ENCODE results near the gene POLD3. TPM values are rescaled to one million over a fixed set of nuclear protein-coding genes. Genes with fewer than 3 reads are reported as not detected.

POLD3 gene
- total and polyA plus RNA-seq, 2 of the 8 experiments (the other 6 are each of a cell fraction or from before 2014, with no cell fraction given): 18.1 to 29.3 TPM

GRCh38 chr11:74636630-74637184 is 44.3 kb downstream of the POLD3 start:
- Histone ChIP-seq H2BK20ac (ENCODE audit: low read length) (no peak overlapping the region), H2AK5ac (ENCODE audit: low read depth, low read length) (no peak overlapping the region), H2AFZ (ENCODE audit: low read length) (no peak overlapping the region), H3K23ac (ENCODE audit: insufficient read length) (no peak overlapping the region), H2BK120ac (replicated peaks; ENCODE audit: low read depth, low read length) (no peak overlapping the region), H3K27me3 (replicated peaks in 1 of 4; ENCODE audit: control insufficient read depth in 3 of 4, extremely low read depth in 1 of 4, insufficient read depth in 3 of 4, low read length in 3 of 4) (no peaks in the 10 kb centered on the region), H3K36me3 (ENCODE audit: control insufficient read depth in 2 of 4, insufficient read depth in 4 of 4, low read length in 3 of 4) (peaks cover 3 to 56% (median 31%) of the 10 kb centered on the region in 4 experiments), H3K4me1 (replicated peaks in 1 of 4; ENCODE audit: control insufficient read depth in 3 of 4, insufficient read depth in 4 of 4, low read length in 3 of 4) (no peaks in the 10 kb centered on the region), H3K27ac (ENCODE audit: low read depth, low read length) (no peak overlapping the region), H2BK5ac (ENCODE audit: low read depth, low read length) (no peak overlapping the region), H3K56ac (replicated peaks; ENCODE audit: insufficient read length, low read depth, low read length) (no peak overlapping the region), H4K20me1 (replicated peaks in 1 of 2; ENCODE audit: control insufficient read depth in 1 of 2, insufficient read depth in 2 of 2, low read length in 2 of 2) (peaks cover 0 to 2% of the 10 kb centered on the region in 2 experiments), H3K14ac (ENCODE audit: insufficient read length) (no peak overlapping the region), H4K8ac (ENCODE audit: extremely low read depth, insufficient read depth, low read length) (no peak overlapping the region), H3K18ac (ENCODE audit: extremely low read depth, low read length) (no peak overlapping the region), H4K91ac (replicated peaks; ENCODE audit: insufficient read length, low read length) (no peak overlapping the region), H3K9ac (replicated peaks in 1 of 4; ENCODE audit: extremely low read depth in 1 of 4, low read depth in 3 of 4, low read length in 3 of 4) (no peak overlapping the region), H3K23me2 (ENCODE audit: low read depth, low read length) (no peaks in the 10 kb centered on the region), H3K79me1 (ENCODE audit: low read depth, low read length) (no peaks in the 10 kb centered on the region), H4K5ac (ENCODE audit: insufficient read length, low read depth, low read length) (no peak overlapping the region), H3K4me3 (ENCODE audit: extremely low read depth in 1 of 4, insufficient read depth in 2 of 4, low read depth in 3 of 4, low read length in 4 of 4) (no peak overlapping the region), H3K9me3 (ENCODE audit: insufficient read depth in 2 of 2, low read depth in 1 of 2, low read length in 1 of 2) (no peaks in the 10 kb centered on the region), H3K4me2 (ENCODE audit: insufficient read depth in 1 of 2, low read depth in 2 of 2, low read length in 2 of 2) (no peak overlapping the region), H3K79me2 (ENCODE audit: control insufficient read depth in 1 of 2, insufficient read depth in 2 of 2, low read length in 2 of 2) (no peaks in the 10 kb centered on the region), H3K4ac (replicated peaks; ENCODE audit: insufficient read length, low read depth, low read length) (no peak overlapping the region), H2BK15ac (ENCODE audit: low read length) (no peak overlapping the region), H2BK12ac (ENCODE audit: low read depth, low read length) (no peak overlapping the region)
- ChIA-PET CTCF (ENCODE audit: partially characterized antibody) (interaction anchor here (0.8 to 1.9 kb wide), 3 partner anchors 69 to 93 kb away, joined by 3 to 6 read pairs (median 4); no protein-coding TSS in a partner anchor), POLR2A (ENCODE audit: partially characterized antibody) (no interaction called here)
- no peak for DNase-seq (ENCODE audit: low read depth in 1 of 2, low spot score in 2 of 2)
- FAIRE-seq: no peak
- TF ChIP-seq EZH2 (IDR thresholded peaks at IDR 0.05; ENCODE audit: low read depth, low read length, severe bottlenecking): no peak
- 96% methylated on average over 1 of the region's 1 CpG; no CpG with 5 or more reads in 1 of the 2 experiments for WGBS, 2 experiments (ENCODE audit: extremely low coverage in 1 of 2, insufficient coverage in 1 of 2, insufficient read length in 1 of 2, insufficient replicate concordance in 2 of 2, low coverage in 1 of 2, low lambda C conversion rate in 2 of 2, missing lambda C conversion rate in 1 of 2)
